Aorta (tissue), 5 donors: ENCODE results near the gene IFI44. TPM values are rescaled to one million over a fixed set of nuclear protein-coding genes. Genes with fewer than 3 reads are reported as not detected.
A peak's percentile ranks its signal among the peaks of the same experiment; 100 is the strongest.

ENCODE experiments used
- ATAC-seq: fragments of 200-7000 bp; cut with Tn5 transposase; one replicate; pipeline ENCODE4 v1.9.1; 2022; ENCODE audit warnings: moderate library complexity; ENCODE audit not compliant: low FRiP score
- DNase-seq, 2 donors: peaks; one replicate each; pipeline ENCODE4 v3.0.0-alpha.2; 2020
- H3K27ac ChIP-seq, 2 donors: one replicate each; pipeline ENCODE4 v1.5.1; 2013; ENCODE audit warnings: low read length in 2 of 2, mild to moderate bottlenecking in 2 of 2, moderate library complexity in 2 of 2, control low read depth in 1 of 2, inconsistent platforms in 1 of 2, low read depth in 1 of 2
- H3K27me3 ChIP-seq, 2 donors: one replicate each; pipeline ENCODE4 v1.6.1; 2013; ENCODE audit warnings: control low read depth in 1 of 2, low read length in 1 of 2, mild to moderate bottlenecking in 1 of 2, moderate library complexity in 1 of 2; ENCODE audit not compliant: insufficient read depth in 2 of 2, control insufficient read depth in 1 of 2
- H3K36me3 ChIP-seq, 2 donors: one replicate each; pipeline ENCODE4 v1.6.1; 2013; ENCODE audit warnings: control low read depth in 1 of 2, low read length in 1 of 2, mild to moderate bottlenecking in 1 of 2; ENCODE audit not compliant: insufficient read depth in 2 of 2, control insufficient read depth in 1 of 2
- H3K4me1 ChIP-seq, 2 donors: one replicate each; pipeline ENCODE4 v1.6.1; 2013; ENCODE audit warnings: low read length in 2 of 2, control low read depth in 1 of 2, mild to moderate bottlenecking in 1 of 2, moderate library complexity in 1 of 2; ENCODE audit not compliant: insufficient read depth in 2 of 2, control insufficient read depth in 1 of 2
- H3K4me3 ChIP-seq, 2 donors: one replicate each; pipeline ENCODE4 v1.5.1; 2013; ENCODE audit warnings: low read length in 2 of 2, control low read depth in 1 of 2, mild to moderate bottlenecking in 1 of 2
- H3K9me3 ChIP-seq: one replicate; pipeline ENCODE4 v1.6.1; 2013; ENCODE audit warnings: mild to moderate bottlenecking, low read length; ENCODE audit not compliant: control insufficient read depth
- WGBS, 2 donors: extraction: QIAGEN DNeasy Blood & Tissue Kit; methylation state at CpG; one replicate each; pipeline ENCODE4 v1.1.7; 2013; 5-methylcytosine and 5-hydroxymethylcytosine counted together
- intact Hi-C, 2 donors: fragments of 100-400 bp; cut with DNase I; formaldehyde crosslinking; loops; one replicate each; pipeline versions ENCODE4 v1.14.2 to v1.15.0; 2022
- polyA plus RNA-seq, 2 donors: library from polyadenylated mRNA; stranded (reverse); fragments of 200-250 nt; gene quantifications; one replicate each; pipeline ENCODE4 v1.2.3, GENCODE V29; 2013
- total RNA-seq, 2 donors: library from RNA; stranded (reverse); fragmentation: NEBNext Ultra II Directional; extraction: Animal tissue kit (Norgen Biotek cat#: 25700); gene quantifications; one replicate each; pipeline ENCODE4 v1.2.1, GENCODE V29; 2021
- donor health status: healthy with polysubstance abuse.
- donor health status: Bipolar disorder and iron deficiency.
- donor health status: DM: no; HTN: no; CAD: no.
- donor health status: DM: no; HTN: no; CAD: no.
- donor health status: DM: yes; HTN: yes; CAD: no.

The IFI44 gene
- total and polyA plus RNA-seq, 4 donors = 12.4 to 52.7 (median 26.6) TPM

DNA sequence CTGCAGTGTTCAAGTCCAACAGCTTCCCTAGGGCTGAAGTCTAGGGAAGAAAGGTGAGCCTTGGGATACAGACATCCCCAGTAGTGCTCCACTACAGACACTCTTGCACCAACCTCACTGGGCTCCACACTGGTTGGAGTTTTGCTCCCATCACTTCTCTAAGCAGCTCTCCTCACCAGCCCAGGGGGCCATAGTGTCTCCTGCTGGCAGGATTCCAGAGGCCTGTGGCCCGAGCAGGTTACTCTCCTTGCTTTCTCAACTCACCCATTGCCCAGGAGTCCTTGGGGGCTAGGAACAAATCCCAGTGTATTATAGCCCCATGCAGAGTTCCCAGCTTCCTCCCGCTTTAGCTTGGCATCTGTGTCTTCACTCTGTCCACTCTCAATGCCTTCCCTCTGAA, 52.8 kb downstream of the IFI44 start:
- Histone ChIP-seq H3K36me3 (no peaks in the 10 kb centered on the region), H3K27me3 (no peaks in the 10 kb centered on the region), H3K27ac (no peak overlapping the region), H3K4me1 (no peaks in the 10 kb centered on the region), H3K9me3 (no peaks in the 10 kb centered on the region), H3K4me3 (no peak overlapping the region)
- DNase-seq = no peak
- intact Hi-C loops = no loop called here
- ATAC-seq = peak; percentile 15
- 70 to 79% methylated on average over 2 of the region's 2 CpGs for WGBS, 2 donors

- DNase-seq = no peak
- no peak for ATAC-seq
- Histone ChIP-seq H3K9me3 (no peaks in the 10 kb centered on the region), H3K4me3 (no peak overlapping the region), H3K27me3 (no peaks in the 10 kb centered on the region), H3K36me3 (no peaks in the 10 kb centered on the region), H3K27ac (no peak overlapping the region), H3K4me1 (no peaks in the 10 kb centered on the region)
- intact Hi-C loops = no loop called here
- 19 to 23% methylated on average over 4 of the region's 4 CpGs for WGBS, 2 donors
These were observed 54.2 kb downstream of the IFI44 start for GRCh38 chr1:78703806-78704205.

GRCh38 chr1:78712467-78713051, 62.9 kb downstream of the IFI44 start:
- 66 to 69% methylated on average over 3 of the region's 3 CpGs for WGBS, 2 donors

DNA sequence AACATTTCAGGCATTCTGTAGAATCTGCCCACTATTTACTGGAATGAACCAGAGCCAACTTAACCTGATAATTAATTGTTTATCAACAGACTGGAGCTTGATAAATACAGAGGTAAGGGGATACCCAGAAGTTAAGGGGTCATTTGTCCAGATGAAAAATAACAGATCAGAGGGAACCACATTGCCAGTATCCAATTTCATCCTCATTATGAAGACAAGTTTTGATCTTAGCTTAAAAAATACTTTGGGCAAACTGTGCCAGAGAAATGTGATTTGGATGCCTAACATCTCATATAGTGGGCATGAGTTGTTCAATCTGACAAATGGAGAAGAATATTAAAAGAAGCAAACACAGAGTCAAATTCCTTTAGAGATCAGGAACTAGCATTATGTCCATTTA, 63.7 kb downstream of the IFI44 start:
- intact Hi-C loops = no loop called here
- Histone ChIP-seq H3K4me3 (no peak overlapping the region), H3K27me3 (no peaks in the 10 kb centered on the region), H3K4me1 (peaks cover 0 to 2% of the 10 kb centered on the region in 2 donors), H3K27ac (no peak overlapping the region), H3K9me3 (no peaks in the 10 kb centered on the region), H3K36me3 (no peaks in the 10 kb centered on the region)
- no peak for DNase-seq
- ATAC-seq = no peak

More at GRCh38 chr1:78712467-78713051, 62.9 kb downstream of the IFI44 start:
- no peak overlapping the region for H3K4me3 ChIP-seq
- ATAC-seq (no peak), DNase-seq (no peak)
- no peaks in the 10 kb centered on the region for H3K9me3 ChIP-seq
- no peaks in the 10 kb centered on the region for H3K27me3 ChIP-seq
- H3K27ac ChIP-seq = no peak overlapping the region
- H3K4me1 ChIP-seq = peaks cover 0 to 2% of the 10 kb centered on the region in 2 donors
- no peaks in the 10 kb centered on the region for H3K36me3 ChIP-seq
- intact Hi-C loops = no loop called here

Other genes starting within 250 kb of the IFI44 start
- 10 to 100 TPM in 1 of 2 donors, 1 to 10 TPM in 1; 3.9 to 44.3 TPM for gene PTGFR, start 158.9 kb upstream of the IFI44 start, total RNA-seq
- under 1 TPM in 1 of 2 donors, not detected in 1; 0.36 TPM for gene PTGFR, start 158.9 kb upstream of the IFI44 start, polyA plus RNA-seq
- gene IFI44L, start 29.4 kb upstream of the IFI44 start, total RNA-seq = 10 to 100 TPM; 22.6 to 42.2 TPM
- 1 to 10 TPM; 2.9 to 4.8 TPM for gene IFI44L, start 29.4 kb upstream of the IFI44 start, polyA plus RNA-seq